IMR-90 (cell line): ENCODE measurements around the gene PBXIP1.

Experiments
- CEBPB ChIP-seq: IDR thresholded peaks from 2 replicates; pipeline ENCODE4 v1.6.1; 2012; ENCODE audit warnings: low read depth, low read length, improper control_type of control experiment
- MXI1 ChIP-seq: IDR thresholded peaks from 2 replicates; pipeline ENCODE4 v1.6.1; 2012; ENCODE audit warnings: low read depth, mild to moderate bottlenecking, low read length, moderate library complexity, borderline replicate concordance
- POLR2A ChIP-seq: IDR thresholded peaks from 2 replicates; pipeline ENCODE4 v1.6.1; 2012; ENCODE audit warnings: mild to moderate bottlenecking, low read depth, low read length
- RAD21 ChIP-seq: IDR thresholded peaks from 2 replicates; pipeline ENCODE4 v1.6.1; 2012; ENCODE audit warnings: low read length, improper control_type of control experiment
- SMC3 ChIP-seq: fragments of 150-350 bp; IDR thresholded peaks from 2 replicates; pipeline ENCODE4 v1.6.1; 2016; ENCODE audit warnings: low read depth, mild to moderate bottlenecking, antibody characterized with exemption, low read length, moderate library complexity
- TF ChIP-seq, protein P1 (sequence below): conservative IDR thresholded peaks from 2 replicates; pipeline ENCODE4 v1.5.1; 2012; ENCODE audit warnings: mild to moderate bottlenecking, low read depth, low read length, improper control_type of control experiment

- TF ChIP-seq SMC3 (no peak), POLR2A (no peak), CEBPB (no peak), MXI1 (no peak), RAD21 (no peak)
- TF ChIP-seq, protein P1, sequence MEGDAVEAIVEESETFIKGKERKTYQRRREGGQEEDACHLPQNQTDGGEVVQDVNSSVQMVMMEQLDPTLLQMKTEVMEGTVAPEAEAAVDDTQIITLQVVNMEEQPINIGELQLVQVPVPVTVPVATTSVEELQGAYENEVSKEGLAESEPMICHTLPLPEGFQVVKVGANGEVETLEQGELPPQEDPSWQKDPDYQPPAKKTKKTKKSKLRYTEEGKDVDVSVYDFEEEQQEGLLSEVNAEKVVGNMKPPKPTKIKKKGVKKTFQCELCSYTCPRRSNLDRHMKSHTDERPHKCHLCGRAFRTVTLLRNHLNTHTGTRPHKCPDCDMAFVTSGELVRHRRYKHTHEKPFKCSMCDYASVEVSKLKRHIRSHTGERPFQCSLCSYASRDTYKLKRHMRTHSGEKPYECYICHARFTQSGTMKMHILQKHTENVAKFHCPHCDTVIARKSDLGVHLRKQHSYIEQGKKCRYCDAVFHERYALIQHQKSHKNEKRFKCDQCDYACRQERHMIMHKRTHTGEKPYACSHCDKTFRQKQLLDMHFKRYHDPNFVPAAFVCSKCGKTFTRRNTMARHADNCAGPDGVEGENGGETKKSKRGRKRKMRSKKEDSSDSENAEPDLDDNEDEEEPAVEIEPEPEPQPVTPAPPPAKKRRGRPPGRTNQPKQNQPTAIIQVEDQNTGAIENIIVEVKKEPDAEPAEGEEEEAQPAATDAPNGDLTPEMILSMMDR = no peak
Measured at GRCh38 chr1:154978360-154978759, 22.5 kb upstream of the PBXIP1 start.
